HG02938 (cell line): ENCODE measurements around the gene PLA2G4A.

Source experiments
- ATAC-seq: cut with Tn5 transposase; IDR thresholded peaks from one replicate; pipeline ENCODE4 v1.9.1; 2021; ENCODE audit warnings: mild to moderate bottlenecking, moderate library complexity; ENCODE audit not compliant: unreplicated experiment

Gene PLA2G4A

GRCh38 chr1:186829686-186830587 lies 1.2 kb downstream of the PLA2G4A start:
- no peak for ATAC-seq

GRCh38 chr1:186831168-186831567 lies 2.4 kb downstream of the PLA2G4A start:
- ATAC-seq, result no peak

- no peak for ATAC-seq
Measured at GRCh38 chr1:186834399-186834958, 5.7 kb downstream of the PLA2G4A start.

- no peak for ATAC-seq
Measured at GRCh38 chr1:186835448-186835847, 6.7 kb downstream of the PLA2G4A start.

- no peak for ATAC-seq
Measured at GRCh38 chr1:186837806-186838205, 9.1 kb downstream of the PLA2G4A start.

- no peak for ATAC-seq
Measured at GRCh38 chr1:186838380-186839040, 9.8 kb downstream of the PLA2G4A start.

- peak; percentile 59 for ATAC-seq
Measured at GRCh38 chr1:186839041-186839400, 10.3 kb downstream of the PLA2G4A start.

GRCh38 chr1:186841599-186841998 lies 12.8 kb downstream of the PLA2G4A start:
- no peak for ATAC-seq

GRCh38 chr1:186842547-186842946 lies 13.8 kb downstream of the PLA2G4A start:
- no peak for ATAC-seq

- ATAC-seq, result no peak
Measured at GRCh38 chr1:186843226-186843625, 14.5 kb downstream of the PLA2G4A start.

GRCh38 chr1:186843931-186844330 lies 15.2 kb downstream of the PLA2G4A start:
- ATAC-seq, result no peak

- no peak for ATAC-seq
Measured at GRCh38 chr1:186845576-186846210, 16.9 kb downstream of the PLA2G4A start.

- ATAC-seq, result no peak
Measured at GRCh38 chr1:186848509-186849130, 19.9 kb downstream of the PLA2G4A start.

- peak; percentile 97 for ATAC-seq
Measured at GRCh38 chr1:186849271-186849671, 20.5 kb downstream of the PLA2G4A start.

- ATAC-seq, result peak; percentile 54
Measured at GRCh38 chr1:186849826-186850225, 21.1 kb downstream of the PLA2G4A start.

GRCh38 chr1:186854102-186854501 lies 25.4 kb downstream of the PLA2G4A start:
- ATAC-seq, result no peak

GRCh38 chr1:186858923-186859322 lies 30.2 kb downstream of the PLA2G4A start:
- no peak for ATAC-seq

- no peak for ATAC-seq
Measured at GRCh38 chr1:186859995-186860394, 31.2 kb downstream of the PLA2G4A start.

GRCh38 chr1:186864296-186864695 lies 35.5 kb downstream of the PLA2G4A start:
- no peak for ATAC-seq

GRCh38 chr1:186865253-186865652 lies 36.5 kb downstream of the PLA2G4A start:
- peak; percentile 94 for ATAC-seq

GRCh38 chr1:186865857-186866256 lies 37.1 kb downstream of the PLA2G4A start:
- no peak for ATAC-seq
